HL-60/S4 treated with retinoic acid at 250 ng/mL for 4 days and 3 days (cell line): ENCODE measurements around the gene ATG7.
"Not testable (repeated sequence)": the region's sequence is repeated elsewhere in the genome, so short reads cannot be mapped to it uniquely, and the experiment has no call there.

Experiments
- in situ Hi-C: fragments of 300-500 bp; cut with MboI; formaldehyde crosslinking; loops from 2 replicates; pipeline ENCODE4 v1.7.0; 2022; ENCODE audit warnings: low sequenced_read_pairs

The ATG7 gene

DNA sequence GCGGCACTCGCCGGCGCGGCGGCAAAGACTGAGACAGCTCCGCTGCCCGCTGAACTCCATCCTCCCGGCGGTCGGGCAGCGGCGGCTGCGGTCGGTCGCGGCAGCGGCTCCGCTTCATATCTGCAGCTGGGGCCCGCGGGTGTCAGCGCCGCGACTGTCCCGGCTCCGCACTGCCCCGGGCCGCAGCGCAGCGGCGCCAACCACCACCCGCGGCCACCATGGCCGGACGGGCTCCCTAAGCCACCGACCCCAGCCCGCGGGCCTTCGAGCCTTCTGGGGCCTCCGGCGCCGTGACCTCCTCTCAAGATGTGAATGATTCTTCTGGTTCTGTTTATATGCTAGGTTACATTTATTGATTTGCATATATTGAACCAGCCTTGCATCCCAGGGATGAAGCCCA, 216.2 kb downstream of the ATG7 start:
- in situ Hi-C loops = not testable (repeated sequence)

DNA sequence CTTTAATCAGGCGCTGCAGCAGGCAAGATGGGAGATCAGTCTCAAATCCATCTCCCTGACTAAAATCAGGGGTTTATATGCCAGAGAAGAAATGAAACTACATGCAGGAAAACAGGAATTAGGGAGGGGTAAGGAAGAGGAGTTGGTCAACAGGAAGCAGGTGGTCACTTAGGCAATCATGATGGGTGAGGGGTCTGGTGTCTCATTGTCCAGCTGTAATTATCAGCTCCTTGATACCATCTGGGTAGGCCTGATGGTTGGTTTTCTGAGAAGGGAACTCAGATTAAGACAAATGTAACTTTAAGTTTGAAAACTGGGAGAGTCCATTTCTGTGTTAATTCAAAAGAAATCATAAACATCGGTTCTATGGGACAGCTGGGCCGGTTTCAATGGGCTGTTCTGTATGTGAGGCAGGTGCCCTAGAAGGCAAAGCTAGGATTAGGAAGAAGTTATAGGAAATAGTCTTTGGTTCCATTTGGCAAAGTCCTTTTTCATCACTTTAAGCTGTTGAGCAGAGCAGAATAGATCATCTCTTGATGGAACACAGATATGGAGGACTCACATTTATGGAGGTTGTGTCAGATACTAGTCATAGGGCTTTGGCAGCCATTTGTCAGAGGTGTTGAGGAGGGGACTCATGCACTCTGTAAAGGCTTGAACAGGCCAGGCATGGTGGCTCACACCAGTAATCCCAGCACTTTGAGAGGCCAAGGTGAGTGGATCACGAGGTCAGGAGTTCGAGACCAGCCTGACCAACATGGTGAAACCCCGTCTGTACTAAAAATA, 222.1 kb downstream of the ATG7 start:
- in situ Hi-C loops = no loop called here

DNA sequence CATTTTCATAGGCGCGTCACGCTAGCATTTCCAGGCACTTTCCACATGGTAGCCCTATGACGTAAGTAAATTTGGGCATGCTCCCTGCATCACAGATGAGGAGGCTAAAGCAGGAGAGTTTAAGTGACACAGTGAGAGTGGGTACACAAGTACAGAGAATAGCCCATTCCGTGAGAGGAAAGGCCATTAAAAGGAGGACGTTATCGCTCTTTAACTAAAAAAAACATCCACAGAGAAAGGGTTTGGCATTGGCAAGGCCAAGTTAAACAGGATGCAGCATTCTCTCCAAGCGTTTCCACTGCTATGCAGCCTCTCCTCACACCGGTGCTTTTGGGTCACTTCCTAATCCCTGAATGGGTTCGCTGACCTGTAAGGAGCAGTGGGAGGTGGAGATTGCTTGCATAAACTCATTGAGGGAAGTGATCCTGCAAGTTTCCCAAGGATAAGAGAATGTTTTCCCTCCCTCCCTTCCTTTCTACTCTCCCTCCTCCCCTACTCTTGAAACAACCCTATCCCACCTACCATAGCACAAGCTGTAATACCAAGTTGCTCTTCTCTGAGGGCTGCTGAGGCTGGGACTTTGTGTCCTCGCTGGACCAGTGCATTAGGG, 223.9 kb downstream of the ATG7 start:
- in situ Hi-C loops = no loop called here

DNA sequence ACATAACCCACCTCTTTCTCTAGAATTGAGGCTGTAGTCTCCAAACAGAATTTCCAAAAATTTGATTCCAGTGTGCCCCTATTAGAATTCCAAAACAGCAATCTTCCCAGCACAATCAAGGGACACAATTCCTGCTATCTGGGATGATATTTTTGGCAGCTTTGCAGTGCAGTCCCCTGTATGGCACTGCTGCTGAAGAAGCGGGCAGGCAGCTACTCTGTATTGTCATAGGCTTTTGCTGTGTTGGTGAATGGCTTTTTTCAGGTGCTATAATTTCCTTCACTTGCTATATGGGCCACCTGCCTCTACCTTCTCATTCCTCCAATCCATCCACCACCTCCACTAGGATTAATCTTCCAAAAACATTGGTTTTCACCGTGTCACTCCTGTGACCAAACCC, 226.0 kb downstream of the ATG7 start:
- in situ Hi-C loops = no loop called here

DNA sequence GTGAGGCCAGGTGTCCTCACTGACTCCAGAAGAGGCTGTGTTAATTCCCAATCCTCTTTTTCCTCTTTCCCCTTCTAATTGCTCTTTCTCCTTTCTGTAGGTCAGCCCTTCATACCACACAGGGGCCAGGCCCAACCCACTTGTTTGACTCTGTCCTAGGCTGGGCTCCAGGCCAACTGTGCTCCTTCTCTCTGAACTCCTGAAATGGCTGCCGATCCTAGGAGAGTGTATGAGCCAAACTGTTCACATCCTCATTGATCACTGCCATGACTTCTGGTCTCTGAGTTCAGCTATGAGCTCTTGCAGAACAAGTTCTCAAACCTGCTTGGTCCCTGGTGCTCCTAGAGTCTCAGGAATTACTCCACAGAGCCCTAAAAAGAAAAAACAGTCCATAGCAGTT, 226.4 kb downstream of the ATG7 start:
- in situ Hi-C loops = no loop called here

DNA sequence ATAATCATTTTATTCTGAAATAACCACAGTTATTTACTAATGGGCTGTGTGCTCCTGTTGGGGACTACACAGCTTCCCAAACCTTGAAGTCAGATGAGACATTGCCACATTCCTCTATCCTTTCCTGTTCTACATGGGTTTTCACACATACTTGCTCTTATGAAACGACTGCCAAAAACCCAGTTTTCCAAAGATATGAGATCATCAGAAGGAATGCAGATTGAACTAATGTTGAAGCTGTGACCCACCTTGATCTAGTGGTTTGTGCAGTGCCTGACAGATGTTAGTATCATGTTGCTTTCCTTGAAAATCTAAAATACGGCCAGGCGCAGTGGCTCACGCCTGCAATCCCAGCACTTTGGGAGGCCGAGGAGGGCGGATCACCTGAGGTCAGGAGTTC, 226.9 kb downstream of the ATG7 start:
- in situ Hi-C loops = no loop called here

DNA sequence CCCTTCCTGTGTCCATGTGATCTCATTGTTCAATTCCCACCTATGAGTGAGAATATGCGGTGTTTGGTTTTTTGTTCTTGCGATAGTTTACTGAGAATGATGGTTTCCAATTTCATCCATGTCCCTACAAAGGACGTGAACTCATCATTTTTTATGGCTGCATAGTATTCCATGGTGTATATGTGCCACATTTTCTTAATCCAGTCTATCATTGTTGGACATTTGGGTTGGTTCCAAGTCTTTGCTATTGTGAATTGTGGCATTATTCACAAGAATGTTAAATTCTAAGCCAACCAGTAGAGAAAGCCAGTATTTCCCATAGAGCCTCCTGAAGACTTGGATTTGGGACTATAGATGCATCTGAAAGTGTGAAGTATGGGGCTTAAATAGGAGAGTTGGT, 230.2 kb downstream of the ATG7 start:
- in situ Hi-C loops = not testable (repeated sequence)

DNA sequence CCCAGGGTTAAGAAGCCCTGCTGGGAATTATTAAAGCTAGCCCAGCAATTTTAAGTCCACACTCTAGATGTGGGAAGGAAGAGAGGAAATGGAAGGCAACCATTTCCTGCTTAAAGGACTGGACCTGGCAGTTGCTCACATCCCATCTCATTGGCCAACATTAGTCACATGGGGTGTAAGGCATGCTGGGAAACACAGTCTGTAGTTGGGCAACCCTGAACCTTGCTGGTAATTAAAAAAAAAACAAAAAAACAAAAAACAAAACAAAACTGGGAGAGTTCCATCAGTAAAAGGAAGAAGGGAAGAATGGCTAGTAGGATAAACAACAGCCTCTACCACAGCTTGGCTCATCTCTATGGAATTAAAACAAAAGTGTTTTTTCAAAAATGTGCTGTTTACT, 235.5 kb downstream of the ATG7 start:
- in situ Hi-C loops = no loop called here

DNA sequence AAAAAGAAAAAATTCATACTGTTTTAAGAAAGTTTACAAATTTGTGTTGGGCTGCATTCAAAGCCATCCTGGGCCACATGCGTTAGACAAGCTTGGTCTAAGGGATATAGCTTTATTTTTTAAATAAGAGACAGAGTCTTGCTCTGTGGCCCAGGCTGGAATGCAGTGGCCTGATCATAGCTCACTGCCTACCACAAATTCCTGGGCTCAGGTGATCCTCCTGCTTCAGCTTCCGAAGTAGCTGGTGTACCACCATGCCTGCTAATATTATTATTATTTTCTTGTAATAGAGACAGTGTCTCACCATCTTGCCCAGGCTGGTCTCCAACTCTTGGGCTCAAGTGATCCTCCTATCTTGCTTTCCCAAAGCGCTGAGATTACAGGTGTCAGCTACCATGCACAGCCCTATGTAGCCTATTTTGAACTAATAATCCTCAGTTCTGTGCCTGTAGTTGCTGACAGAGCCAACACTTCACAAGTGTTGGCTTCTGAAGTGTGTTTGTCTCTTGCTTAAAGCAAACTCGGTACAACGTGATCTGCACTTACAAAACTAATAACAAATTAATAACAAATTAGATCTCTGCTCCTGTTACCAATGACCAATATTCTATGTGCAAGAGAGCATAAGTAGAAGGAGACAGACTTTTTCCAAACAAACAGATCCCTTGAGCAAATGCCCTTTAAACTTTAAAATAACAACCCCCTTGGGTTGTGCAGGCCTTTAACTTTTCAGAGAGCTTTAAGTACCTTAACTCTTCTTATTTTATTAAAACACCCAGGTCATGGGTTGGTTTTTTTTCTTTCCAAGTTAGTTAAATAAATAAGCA, 236.4 kb downstream of the ATG7 start:
- in situ Hi-C loops = no loop called here

DNA sequence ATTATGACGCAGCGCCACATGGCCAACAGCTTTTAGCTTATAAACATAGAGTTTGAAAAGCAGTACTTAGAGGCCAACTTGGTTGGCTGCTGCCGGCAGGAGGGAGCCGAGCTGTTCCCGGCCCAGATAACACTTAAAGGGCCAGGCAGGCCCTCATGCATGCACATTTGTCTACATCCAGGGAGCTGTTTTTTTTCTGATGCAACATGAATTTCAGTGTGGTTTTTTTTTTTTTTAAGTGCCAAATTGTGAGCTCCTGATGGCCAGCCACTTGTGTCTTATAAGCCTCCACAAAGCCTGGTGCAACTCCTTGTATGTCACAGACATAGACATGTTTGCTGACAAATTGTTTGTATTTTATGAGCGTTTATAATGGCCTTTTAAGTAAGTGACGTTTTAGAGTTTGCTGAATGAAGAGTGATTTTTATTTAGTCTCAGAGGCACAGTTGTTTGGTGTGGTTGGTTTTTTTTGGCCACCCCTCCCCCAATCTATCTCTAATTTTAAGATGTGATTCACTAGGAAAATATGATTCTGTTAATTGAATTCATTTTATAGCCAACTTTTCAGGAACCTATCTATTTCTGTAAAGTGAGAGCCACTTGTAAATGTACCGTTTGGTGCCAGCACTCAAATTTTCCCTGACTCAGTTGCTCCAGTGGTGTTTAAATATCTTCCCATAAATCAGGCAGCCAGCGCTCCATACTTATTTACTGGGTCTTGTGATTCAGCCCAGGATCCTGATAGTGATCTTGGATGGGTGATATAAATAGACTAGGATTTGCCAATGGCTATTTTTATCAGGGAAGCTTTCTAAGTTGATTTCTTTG, 237.2 kb downstream of the ATG7 start:
- in situ Hi-C loops = no loop called here

DNA sequence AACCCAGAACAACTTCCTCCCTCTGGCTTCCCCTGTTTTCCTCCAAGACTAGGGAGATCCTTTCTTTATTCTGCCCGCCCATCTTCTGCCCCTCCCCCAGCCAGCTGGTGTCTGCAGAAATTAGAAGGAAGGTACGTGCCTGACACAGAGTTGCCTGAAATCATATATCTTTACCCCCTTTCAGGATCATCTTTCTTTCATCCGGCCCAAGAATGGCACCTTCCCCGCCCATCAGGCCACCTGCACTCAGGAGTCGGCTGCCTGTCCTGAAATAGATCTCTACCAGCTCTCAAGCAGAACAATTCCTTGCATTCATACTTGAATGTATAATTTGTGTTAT, 237.8 kb downstream of the ATG7 start:
- in situ Hi-C loops = no loop called here

DNA sequence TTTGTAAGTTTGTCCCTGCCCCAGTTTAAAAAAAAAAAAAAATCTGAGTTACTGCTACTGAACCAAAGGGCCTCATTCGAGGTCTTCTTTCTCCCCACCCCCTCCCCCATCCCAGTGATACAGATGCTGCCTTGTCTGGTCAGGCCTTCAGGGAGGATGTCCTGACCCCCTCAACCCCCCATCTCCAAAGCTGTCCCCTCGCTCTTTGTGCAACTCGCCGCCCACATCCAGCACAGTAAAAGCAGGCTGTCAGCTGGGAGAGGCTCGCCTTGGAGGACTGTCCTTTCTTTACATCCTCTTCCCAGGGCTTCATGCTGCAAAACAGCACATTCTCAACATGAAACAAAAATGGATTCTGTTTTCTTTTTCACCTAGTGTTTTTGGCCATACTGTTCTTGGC, 238.2 kb downstream of the ATG7 start:
- in situ Hi-C loops = no loop called here

DNA sequence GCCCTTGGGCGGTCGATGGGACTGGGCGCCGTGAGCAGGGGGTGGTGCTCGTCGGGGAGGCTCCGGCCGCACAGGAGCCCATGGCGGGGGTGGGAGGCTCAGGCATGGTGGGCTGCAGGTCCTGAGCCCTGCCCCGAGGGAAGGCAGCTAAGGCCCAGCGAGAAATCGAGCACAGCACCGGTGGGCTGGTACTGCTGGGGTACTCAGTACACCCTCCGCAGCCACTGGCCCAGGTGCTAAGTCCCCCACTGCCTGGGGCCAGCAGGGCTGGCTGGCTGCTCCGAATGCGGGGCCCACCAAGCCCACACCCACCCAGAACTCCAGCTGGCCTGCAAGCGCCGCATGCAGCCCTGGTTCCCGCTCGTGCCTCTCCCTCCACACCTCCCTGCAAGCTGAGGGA, 239.4 kb downstream of the ATG7 start:
- in situ Hi-C loops = not testable (repeated sequence)

DNA sequence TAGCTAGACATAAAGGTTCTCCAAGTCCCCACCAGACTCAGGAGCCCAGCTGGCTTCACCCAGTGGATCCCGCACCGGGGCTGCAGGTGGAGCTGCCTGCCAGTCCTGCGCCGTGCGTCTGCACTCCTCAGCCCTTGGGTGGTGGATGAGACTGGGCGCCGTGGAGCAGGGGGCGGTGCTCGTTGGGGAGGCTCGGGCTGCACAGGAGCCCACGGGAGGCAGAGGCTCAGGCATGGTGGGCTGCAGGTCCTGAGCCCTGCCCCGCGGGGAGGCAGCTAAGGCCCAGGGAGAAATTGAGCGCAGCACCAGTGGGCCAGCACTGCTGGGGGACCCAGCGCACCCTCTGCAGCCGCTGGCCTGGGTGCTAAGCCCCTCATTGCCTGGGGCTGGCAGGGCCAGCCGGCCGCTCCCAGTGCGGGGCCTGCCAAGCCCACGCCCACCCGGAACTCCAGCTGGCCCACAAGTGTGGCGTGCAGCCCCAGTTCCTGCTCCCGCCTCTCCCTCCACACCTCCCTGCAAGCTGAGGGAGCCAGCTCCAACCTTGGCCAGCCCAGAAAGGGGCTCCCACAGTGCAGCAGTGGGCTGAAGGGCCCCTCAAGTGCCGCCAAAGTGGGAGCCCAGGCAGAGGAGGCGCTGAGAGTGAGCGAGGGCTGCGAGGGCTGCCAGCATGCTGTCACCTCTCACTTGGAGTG, 241.1 kb downstream of the ATG7 start:
- in situ Hi-C loops = not testable (repeated sequence)

DNA sequence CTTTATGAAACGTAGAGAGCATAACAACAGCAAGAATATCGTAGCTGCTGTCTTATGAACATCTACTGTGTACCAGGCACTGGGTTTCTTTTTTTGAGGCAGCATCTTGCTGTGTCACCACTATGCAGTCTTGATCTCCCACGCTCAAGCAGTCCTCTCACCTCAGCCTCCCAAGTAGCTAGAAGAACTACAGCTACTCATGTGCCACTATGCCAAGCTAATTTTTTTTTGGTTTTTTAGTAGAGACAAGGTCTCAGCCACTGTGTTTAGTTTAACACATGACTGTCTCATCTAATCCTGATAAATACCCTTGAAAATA, 241.6 kb downstream of the ATG7 start:
- in situ Hi-C loops = no loop called here

DNA sequence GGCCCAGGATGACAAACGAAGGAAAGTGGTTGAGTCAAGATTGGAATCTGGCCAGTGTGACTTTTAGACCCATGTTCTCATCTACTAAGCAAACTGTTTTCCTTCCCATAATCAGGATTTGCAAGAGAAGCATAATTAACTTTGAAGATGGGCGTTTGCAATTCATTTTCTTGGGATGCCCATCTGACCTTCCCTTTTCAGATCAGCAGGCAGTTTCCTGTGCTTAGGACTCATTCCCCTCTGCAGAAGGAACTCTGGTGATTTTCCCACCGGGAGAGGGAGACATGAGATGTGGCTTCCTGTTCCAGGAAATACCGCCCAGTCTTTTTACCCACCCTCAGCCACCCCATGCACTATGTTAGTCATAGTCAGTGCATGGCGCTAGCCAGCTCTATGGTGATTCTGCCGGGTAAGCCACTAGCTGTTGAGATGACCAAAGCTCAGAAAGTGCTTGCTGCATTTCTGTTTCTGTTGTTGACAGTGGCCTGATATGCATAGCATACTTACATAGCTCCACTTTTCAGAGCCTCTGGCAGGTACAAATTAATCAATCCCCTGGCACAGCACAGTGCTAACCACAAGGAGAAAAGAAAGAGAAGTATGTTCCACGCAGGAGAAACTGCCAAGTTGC, 242.1 kb downstream of the ATG7 start:
- in situ Hi-C loops = no loop called here

DNA sequence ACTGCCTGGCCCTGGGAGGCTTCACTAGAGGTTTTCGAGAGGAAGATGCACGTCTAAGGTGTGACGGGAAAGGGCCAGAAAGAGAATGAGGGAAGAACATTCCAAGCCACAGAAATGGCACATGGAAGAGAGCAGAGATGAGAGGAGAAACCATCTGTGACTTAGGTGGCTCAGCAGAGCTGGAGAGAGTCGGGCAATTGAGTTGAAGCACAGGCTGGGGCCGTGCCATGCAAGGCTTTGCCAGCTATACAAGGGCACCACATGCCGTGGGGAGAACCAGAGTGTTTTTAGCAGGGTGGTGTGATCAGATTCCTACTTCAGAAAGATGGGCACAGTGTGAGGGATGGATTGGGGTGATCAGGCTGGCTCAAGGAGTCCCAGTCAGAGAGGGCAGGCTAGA, 245.4 kb downstream of the ATG7 start:
- in situ Hi-C loops = no loop called here

DNA sequence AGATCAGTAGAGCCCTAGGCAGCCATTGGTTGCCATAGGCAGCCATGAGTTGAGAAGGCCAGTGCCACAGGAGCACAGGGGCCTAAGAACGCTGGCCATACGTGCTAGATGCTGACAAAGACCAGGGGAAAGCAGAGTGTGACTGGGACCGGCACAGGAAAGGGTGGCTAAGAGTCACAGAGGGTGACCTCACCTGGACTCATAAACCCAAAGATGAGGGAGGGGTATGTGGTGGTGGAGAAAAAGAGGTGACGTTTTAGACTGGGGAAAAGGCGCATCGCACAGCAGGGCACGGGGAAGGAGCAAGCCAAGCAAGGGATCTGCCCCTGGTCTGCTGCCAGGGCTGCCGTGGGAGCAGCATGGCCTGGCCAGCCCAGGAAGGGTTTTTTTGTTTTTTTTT, 249.0 kb downstream of the ATG7 start:
- in situ Hi-C loops = no loop called here

DNA sequence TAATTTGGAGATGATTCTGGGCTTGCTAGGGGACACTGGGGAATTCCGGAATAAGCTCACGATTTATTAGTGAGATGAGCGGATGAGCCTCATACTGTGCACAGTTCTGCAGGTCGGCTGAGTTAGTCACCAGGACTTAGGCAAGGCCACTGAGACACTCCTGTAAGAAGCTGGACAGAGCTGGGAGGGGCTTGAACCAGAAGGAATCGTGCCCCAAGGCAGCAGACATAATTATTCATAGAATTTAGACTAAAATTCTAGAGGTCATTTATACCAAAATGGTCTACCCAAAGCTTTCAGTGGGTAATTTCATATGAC, 250.2 kb downstream of the ATG7 start:
- in situ Hi-C loops = no loop called here

DNA sequence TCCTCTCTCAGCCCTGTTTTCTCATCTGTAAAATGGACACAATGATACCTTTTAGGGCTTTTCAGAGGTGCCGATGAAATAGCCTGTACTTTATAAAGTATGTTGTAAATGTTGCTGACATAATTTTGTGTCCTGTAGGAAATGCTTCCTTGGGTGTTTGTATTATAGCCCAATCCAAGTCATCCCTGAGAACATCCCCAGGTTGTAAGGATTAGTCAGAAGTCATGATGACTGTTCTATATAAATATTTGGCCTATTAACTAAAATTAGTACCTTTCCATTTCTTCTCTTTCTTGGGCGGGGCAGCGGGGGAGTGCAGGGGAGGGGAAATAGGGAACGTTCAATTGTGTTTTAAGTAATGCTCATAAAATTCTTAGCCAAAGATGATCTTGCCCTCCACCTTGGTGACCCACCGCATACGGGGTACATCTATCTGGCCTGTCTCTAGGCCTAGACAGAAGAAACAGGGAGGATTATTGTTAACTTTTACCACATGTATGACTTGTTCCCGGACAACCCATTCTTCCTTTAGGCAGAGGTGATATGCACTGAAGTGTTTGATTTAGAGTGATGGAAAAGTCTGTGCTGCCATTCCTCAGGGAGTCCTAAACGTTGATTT, 250.9 kb downstream of the ATG7 start:
- in situ Hi-C loops = no loop called here
